CD4-positive, alpha-beta T cell (primary cell): ENCODE results near the gene ARHGEF2. TPM values are rescaled to one million over a fixed set of nuclear protein-coding genes. Genes with fewer than 3 reads are reported as not detected.
A peak's percentile ranks its signal among the peaks of the same experiment; 100 is the strongest.

ENCODE experiments used
- ATAC-seq: fragments of 200-7000 bp; cut with Tn5 transposase; one replicate; pipeline ENCODE4 v1.10.0; 2022; ENCODE audit warnings: mild to moderate bottlenecking; ENCODE audit not compliant: poor library complexity
- CTCF ChIA-PET: fragments of 350-600 bp; sonication (Branson Sonifier 250); formaldehyde crosslinking; loops from one replicate; lab custom pipeline; 2021; ENCODE audit warnings: antibody characterized with exemption, inconsistent platforms; lab: Charles Lee
- POLR2A ChIA-PET: fragments of 350-600 bp; sonication (Branson Sonifier 250); formaldehyde crosslinking; loops from one replicate; lab custom pipeline; 2021; ENCODE audit warnings: antibody characterized with exemption, inconsistent platforms; lab: Charles Lee
- DNase-seq, 14 experiments: peaks; one replicate each; pipeline ENCODE4 v3.0.0-alpha.2; 2013 to 2020; ENCODE audit warnings: mixed read lengths in 2 of 14
- H3K27ac ChIP-seq, 2 donors: one replicate each; pipeline versions ENCODE4 v1.5.1 to v1.7.0; 2013; ENCODE audit warnings: low read length in 2 of 2, low read depth in 1 of 2, mild to moderate bottlenecking in 1 of 2
- H3K27me3 ChIP-seq, 2 experiments: 1 replicate in 1 of 2; 2 replicates in 1 of 2; pipeline versions ENCODE4 v1.6.1 to v1.7.0; 2013; ENCODE audit warnings: low read length in 2 of 2, control low read depth in 1 of 2, mild to moderate bottlenecking in 1 of 2, moderate library complexity in 1 of 2; ENCODE audit not compliant: insufficient read depth in 2 of 2, control insufficient read depth in 1 of 2
- H3K36me3 ChIP-seq: one replicate; pipeline ENCODE4 v1.6.1; 2013; ENCODE audit warnings: low read length, control low read depth; ENCODE audit not compliant: insufficient read depth
- H3K4me1 ChIP-seq: one replicate; pipeline ENCODE4 v1.6.1; 2013; ENCODE audit warnings: low read length, control low read depth; ENCODE audit not compliant: insufficient read depth
- H3K4me3 ChIP-seq: one replicate; pipeline ENCODE4 v1.5.1; 2013; ENCODE audit warnings: mild to moderate bottlenecking, low read length, moderate library complexity
- H3K9me3 ChIP-seq, 2 experiments: 1 replicate in 1 of 2; 2 replicates in 1 of 2; pipeline versions ENCODE4 v1.6.1 to v1.7.0; 2013; ENCODE audit warnings: low read length in 2 of 2, mild to moderate bottlenecking in 2 of 2, control low read depth in 1 of 2, moderate library complexity in 1 of 2; ENCODE audit not compliant: control insufficient read depth in 1 of 2, insufficient read depth in 1 of 2
- H3K27ac Mint-ChIP-seq: one replicate; pipeline ENCODE4 v1.8.0; 2020; ENCODE audit warnings: mixed read lengths
- H3K27me3 Mint-ChIP-seq: one replicate; pipeline ENCODE4 v1.8.0; 2021; ENCODE audit warnings: mixed read lengths
- H3K36me3 Mint-ChIP-seq: one replicate; pipeline ENCODE4 v1.8.0; 2021; ENCODE audit warnings: low read depth, mixed read lengths
- H3K4me1 Mint-ChIP-seq: one replicate; pipeline ENCODE4 v1.8.0; 2021; ENCODE audit warnings: low read depth, mixed read lengths
- H3K4me3 Mint-ChIP-seq: one replicate; pipeline ENCODE4 v1.8.0; 2020; ENCODE audit warnings: mild to moderate bottlenecking, mixed read lengths
- H3K9me3 Mint-ChIP-seq: one replicate; pipeline ENCODE4 v1.8.0; 2020; ENCODE audit warnings: mixed read lengths
- CTCF ChIP-seq: fragments of 200-600 bp; IDR thresholded peaks from one replicate; pipeline ENCODE4 v1.8.0; 2022; ENCODE audit warnings: antibody characterized with exemption, mild to moderate bottlenecking
- intact Hi-C, 2 experiments: fragments of 100-400 bp; cut with DNase I in 1 of 2; cut with micrococcal nuclease in 1 of 2; formaldehyde crosslinking; loops; one replicate each; pipeline versions ENCODE4 v1.15.1 to v1.9.0; 2023 to 2025; cut with DNase I, micrococcal nuclease
- total RNA-seq, 174 experiments: library from RNA in 2 of 174; stranded (reverse) in 2 of 174; gene quantifications; one replicate each; pipeline ENCODE4 v1.2.3 and lab custom pipeline; 2021 to 2026

The ARHGEF2 gene
- total RNA-seq, 2 experiments from 2014 or later: 54.8 to 62.4 TPM

GRCh38 chr1:155940482-155940992 lies 37.8 kb downstream of the ARHGEF2 start:
- ATAC-seq (peak; percentile 43), DNase-seq (peak in 2 of 14 experiments; percentile 14 to 27)
- H3K27me3 Mint-ChIP-seq: no peaks in the 10 kb centered on the region
- H3K9me3 Mint-ChIP-seq: no peaks in the 10 kb centered on the region
- Histone ChIP-seq H3K36me3 (no peaks in the 10 kb centered on the region), H3K27ac (peak overlapping the region; percentile 9 to 43), H3K4me1 (peaks cover 51% of the 10 kb centered on the region), H3K9me3 (no peaks in the 10 kb centered on the region), H3K4me3 (no peak overlapping the region), H3K27me3 (no peaks in the 10 kb centered on the region)
- no peak for TF ChIP-seq CTCF
- peak overlapping the region; percentile 72 for H3K27ac Mint-ChIP-seq
- POLR2A ChIA-PET: interaction anchor here (0.9 to 1.8 kb wide), 8 partner anchors 9 to 65 kb away, joined by 3 to 13 read pairs (median 4); partner anchors contain the start of gene ARHGEF2
- intact Hi-C loops: no loop called here
- peak overlapping the region; percentile 10 for H3K4me3 Mint-ChIP-seq
- CTCF ChIA-PET: interaction anchor here (0.8 to 1.4 kb wide), 3 partner anchors 39 to 113 kb away, joined by 4 to 8 read pairs (median 4); partner anchors contain the start of gene UBQLN4
- H3K4me1 Mint-ChIP-seq: peaks cover 42% of the 10 kb centered on the region
- no peaks in the 10 kb centered on the region for H3K36me3 Mint-ChIP-seq

GRCh38 chr1:155938220-155938627 lies 40.1 kb downstream of the ARHGEF2 start:
- peak overlapping the region; percentile 43 for H3K4me3 Mint-ChIP-seq
- intact Hi-C loops: loop anchor here (1.0 kb wide), 2 partner anchors 45 to 51 kb away; no protein-coding TSS in a partner anchor

More at GRCh38 chr1:155938220-155938627, 40.1 kb downstream of the ARHGEF2 start:
- Histone ChIP-seq H3K9me3 (no peaks in the 10 kb centered on the region), H3K27ac (no peak overlapping the region), H3K4me3 (no peak overlapping the region), H3K27me3 (no peaks in the 10 kb centered on the region), H3K4me1 (peaks cover 51% of the 10 kb centered on the region), H3K36me3 (peaks cover 4% of the 10 kb centered on the region)
- ATAC-seq (no peak), DNase-seq (peak in 6 of 14 experiments; percentile 23 to 77 (median 56))
- no peaks in the 10 kb centered on the region for H3K36me3 Mint-ChIP-seq
- H3K27ac Mint-ChIP-seq: peak overlapping the region; percentile 55
- H3K27me3 Mint-ChIP-seq: no peaks in the 10 kb centered on the region
- peak; percentile 72 for TF ChIP-seq CTCF
- CTCF ChIA-PET: interaction anchor here (0.6 to 2.0 kb wide), 9 partner anchors 17 to 1718 kb away, joined by 3 to 15 read pairs (median 5); partner anchors contain the start of gene UBAP2L
- H3K9me3 Mint-ChIP-seq: no peaks in the 10 kb centered on the region
- peaks cover 31% of the 10 kb centered on the region for H3K4me1 Mint-ChIP-seq
- POLR2A ChIA-PET: interaction anchor here (0.6 to 1.6 kb wide), 10 partner anchors 8 to 51 kb away, joined by 3 to 10 read pairs (median 5); partner anchors contain the start of gene ARHGEF2
